Measurements from ENCODE around the gene CFAP46. TPM values are rescaled to one million over a fixed set of nuclear protein-coding genes. Genes with fewer than 3 reads are reported as not detected.

The CFAP46 gene
- total and polyA plus RNA-seq, 2 experiments from 2014 or later: 3.1 to 5.4 TPM

- TF ChIP-seq CTCF (conservative IDR thresholded peaks at IDR 0.05; ENCODE audit: low read depth in 2 of 2): no peak
- no peak for TF ChIP-seq POLR2AphosphoS5 (IDR thresholded peaks at IDR 0.05; ENCODE audit: low read depth)
- no peak for TF ChIP-seq ZNF462 (CRISPR knock-in tag; IDR thresholded peaks at IDR 0.05)
- no peak for TF ChIP-seq CREB1 (CRISPR knock-in tag; IDR thresholded peaks at IDR 0.05; ENCODE audit: low read depth)
- TF ChIP-seq ETS1 (IDR thresholded peaks at IDR 0.05): no peak
- TF ChIP-seq NANOG (IDR thresholded peaks at IDR 0.05; ENCODE audit: borderline replicate concordance): no peak
- TF ChIP-seq EZH2phosphoT487 (IDR thresholded peaks at IDR 0.05; ENCODE audit: unreplicated experiment): no peak
- TF ChIP-seq JUNB (IDR thresholded peaks at IDR 0.05; ENCODE audit: unreplicated experiment): no peak
- TF ChIP-seq ZNF114 (CRISPR knock-in tag; IDR thresholded peaks at IDR 0.05): no peak
- TF ChIP-seq ZNF331 (CRISPR knock-in tag; IDR thresholded peaks at IDR 0.05; ENCODE audit: low read depth): no peak
- TF ChIP-seq EZH2 (IDR thresholded peaks at IDR 0.05; ENCODE audit: low read depth, unreplicated experiment): no peak
- no peak for TF ChIP-seq STAT1 (IDR thresholded peaks at IDR 0.05; ENCODE audit: unreplicated experiment)
- TF ChIP-seq, protein P1, sequence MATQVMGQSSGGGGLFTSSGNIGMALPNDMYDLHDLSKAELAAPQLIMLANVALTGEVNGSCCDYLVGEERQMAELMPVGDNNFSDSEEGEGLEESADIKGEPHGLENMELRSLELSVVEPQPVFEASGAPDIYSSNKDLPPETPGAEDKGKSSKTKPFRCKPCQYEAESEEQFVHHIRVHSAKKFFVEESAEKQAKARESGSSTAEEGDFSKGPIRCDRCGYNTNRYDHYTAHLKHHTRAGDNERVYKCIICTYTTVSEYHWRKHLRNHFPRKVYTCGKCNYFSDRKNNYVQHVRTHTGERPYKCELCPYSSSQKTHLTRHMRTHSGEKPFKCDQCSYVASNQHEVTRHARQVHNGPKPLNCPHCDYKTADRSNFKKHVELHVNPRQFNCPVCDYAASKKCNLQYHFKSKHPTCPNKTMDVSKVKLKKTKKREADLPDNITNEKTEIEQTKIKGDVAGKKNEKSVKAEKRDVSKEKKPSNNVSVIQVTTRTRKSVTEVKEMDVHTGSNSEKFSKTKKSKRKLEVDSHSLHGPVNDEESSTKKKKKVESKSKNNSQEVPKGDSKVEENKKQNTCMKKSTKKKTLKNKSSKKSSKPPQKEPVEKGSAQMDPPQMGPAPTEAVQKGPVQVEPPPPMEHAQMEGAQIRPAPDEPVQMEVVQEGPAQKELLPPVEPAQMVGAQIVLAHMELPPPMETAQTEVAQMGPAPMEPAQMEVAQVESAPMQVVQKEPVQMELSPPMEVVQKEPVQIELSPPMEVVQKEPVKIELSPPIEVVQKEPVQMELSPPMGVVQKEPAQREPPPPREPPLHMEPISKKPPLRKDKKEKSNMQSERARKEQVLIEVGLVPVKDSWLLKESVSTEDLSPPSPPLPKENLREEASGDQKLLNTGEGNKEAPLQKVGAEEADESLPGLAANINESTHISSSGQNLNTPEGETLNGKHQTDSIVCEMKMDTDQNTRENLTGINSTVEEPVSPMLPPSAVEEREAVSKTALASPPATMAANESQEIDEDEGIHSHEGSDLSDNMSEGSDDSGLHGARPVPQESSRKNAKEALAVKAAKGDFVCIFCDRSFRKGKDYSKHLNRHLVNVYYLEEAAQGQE (IDR thresholded peaks at IDR 0.05; ENCODE audit: unreplicated experiment): no peak
- Histone ChIP-seq H3K27ac (ENCODE audit: low read depth) (no peak overlapping the region), H4K20me1 (replicated peaks; ENCODE audit: insufficient read depth) (no peaks in the 10 kb centered on the region), H3K9me2 (ENCODE audit: insufficient read depth) (no peaks in the 10 kb centered on the region), H2AFZ (no peak overlapping the region), H3K27me3 (ENCODE audit: insufficient read depth) (peaks cover 55% of the 10 kb centered on the region), H3F3A (replicated peaks; ENCODE audit: low read depth) (no peaks in the 10 kb centered on the region), H3K79me2 (replicated peaks; ENCODE audit: insufficient read depth) (no peaks in the 10 kb centered on the region), H3K36me3 (ENCODE audit: insufficient read depth) (no peaks in the 10 kb centered on the region), H3K4me2 (no peak overlapping the region), H3K4me1 (ENCODE audit: insufficient read depth) (no peaks in the 10 kb centered on the region), H3K4me3 (no peak overlapping the region)
- DNase-seq (ENCODE audit: low spot score) (no peak), ATAC-seq (no peak)
- no peaks in the 10 kb centered on the region for H3K9me3 Mint-ChIP-seq
- H3K4me3 Mint-ChIP-seq: no peak overlapping the region
- H3K36me3 Mint-ChIP-seq (ENCODE audit: low read depth): no peaks in the 10 kb centered on the region
- H3K27ac Mint-ChIP-seq: no peak overlapping the region
- H3K4me1 Mint-ChIP-seq: no peaks in the 10 kb centered on the region
- peaks cover 51% of the 10 kb centered on the region for H3K27me3 Mint-ChIP-seq (ENCODE audit: insufficient read depth, low read depth, poor library complexity)
Observed at GRCh38 chr10:132789659-132790148, 152.7 kb downstream of the CFAP46 start.
